ENCODE measurements around the gene MAP4K5.

MAP4K5 gene

DNA sequence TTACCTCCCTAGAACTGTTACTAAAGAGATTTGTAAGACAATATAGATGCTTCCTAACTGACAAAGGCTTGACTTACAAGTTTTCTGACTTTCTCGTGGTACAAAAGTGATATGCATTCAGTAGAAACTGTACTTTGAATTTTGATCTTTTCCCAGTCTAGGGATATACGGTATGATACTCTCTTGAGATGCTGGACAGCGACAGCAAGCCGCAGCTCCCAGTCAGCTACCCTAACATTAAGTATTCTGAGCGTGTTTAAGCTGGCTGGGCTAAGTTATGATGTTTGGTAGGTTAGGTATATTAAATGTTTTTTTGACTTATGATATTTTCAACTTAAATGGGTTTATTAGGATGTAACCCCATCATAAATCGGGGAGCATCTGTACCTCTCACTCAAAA is 80.5 kb downstream of the MAP4K5 start:
- TF ChIP-seq, protein P1, sequence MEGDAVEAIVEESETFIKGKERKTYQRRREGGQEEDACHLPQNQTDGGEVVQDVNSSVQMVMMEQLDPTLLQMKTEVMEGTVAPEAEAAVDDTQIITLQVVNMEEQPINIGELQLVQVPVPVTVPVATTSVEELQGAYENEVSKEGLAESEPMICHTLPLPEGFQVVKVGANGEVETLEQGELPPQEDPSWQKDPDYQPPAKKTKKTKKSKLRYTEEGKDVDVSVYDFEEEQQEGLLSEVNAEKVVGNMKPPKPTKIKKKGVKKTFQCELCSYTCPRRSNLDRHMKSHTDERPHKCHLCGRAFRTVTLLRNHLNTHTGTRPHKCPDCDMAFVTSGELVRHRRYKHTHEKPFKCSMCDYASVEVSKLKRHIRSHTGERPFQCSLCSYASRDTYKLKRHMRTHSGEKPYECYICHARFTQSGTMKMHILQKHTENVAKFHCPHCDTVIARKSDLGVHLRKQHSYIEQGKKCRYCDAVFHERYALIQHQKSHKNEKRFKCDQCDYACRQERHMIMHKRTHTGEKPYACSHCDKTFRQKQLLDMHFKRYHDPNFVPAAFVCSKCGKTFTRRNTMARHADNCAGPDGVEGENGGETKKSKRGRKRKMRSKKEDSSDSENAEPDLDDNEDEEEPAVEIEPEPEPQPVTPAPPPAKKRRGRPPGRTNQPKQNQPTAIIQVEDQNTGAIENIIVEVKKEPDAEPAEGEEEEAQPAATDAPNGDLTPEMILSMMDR (IDR thresholded peaks at IDR 0.05; ENCODE audit: control extremely low read depth, extremely low read depth, low read depth, missing control alignments): no peak
- POLR2A ChIA-PET: no interaction called here
- DNase-seq (ENCODE audit: extremely low spot score): no peak
- CTCF ChIA-PET: interaction anchor here (0.8 to 1.9 kb wide), 2 partner anchors 8 to 9 kb away, joined by 3 to 5 read pairs; no protein-coding TSS in a partner anchor

DNA sequence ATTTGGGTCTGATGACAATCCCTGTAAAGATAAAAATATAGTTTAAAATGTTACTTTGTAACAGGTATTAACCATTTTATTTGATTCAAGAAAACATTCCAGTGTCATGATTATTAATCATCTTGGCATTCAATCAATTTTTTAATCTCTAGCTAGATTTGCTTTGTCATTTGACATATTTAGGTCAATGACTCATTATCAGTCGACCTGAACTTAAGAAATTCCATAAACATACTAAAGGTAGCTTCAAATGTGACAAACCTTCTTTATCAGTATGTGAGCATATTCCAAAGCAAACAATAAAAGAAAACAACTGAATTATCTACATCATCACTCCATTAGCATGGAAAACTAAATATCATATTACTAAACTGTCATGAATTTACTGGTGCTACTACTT is 84.9 kb downstream of the MAP4K5 start:
- POLR2A ChIA-PET: no interaction called here
- TF ChIP-seq, protein P1 (IDR thresholded peaks at IDR 0.05; ENCODE audit: control extremely low read depth, extremely low read depth, low read depth, missing control alignments): no peak
- no peak for DNase-seq (ENCODE audit: extremely low spot score)
- CTCF ChIA-PET: interaction anchor here (0.7 to 1.7 kb wide), 3 partner anchors 9 to 85 kb away, joined by 3 to 4 read pairs (median 3); partner anchors contain the start of gene MAP4K5

DNA sequence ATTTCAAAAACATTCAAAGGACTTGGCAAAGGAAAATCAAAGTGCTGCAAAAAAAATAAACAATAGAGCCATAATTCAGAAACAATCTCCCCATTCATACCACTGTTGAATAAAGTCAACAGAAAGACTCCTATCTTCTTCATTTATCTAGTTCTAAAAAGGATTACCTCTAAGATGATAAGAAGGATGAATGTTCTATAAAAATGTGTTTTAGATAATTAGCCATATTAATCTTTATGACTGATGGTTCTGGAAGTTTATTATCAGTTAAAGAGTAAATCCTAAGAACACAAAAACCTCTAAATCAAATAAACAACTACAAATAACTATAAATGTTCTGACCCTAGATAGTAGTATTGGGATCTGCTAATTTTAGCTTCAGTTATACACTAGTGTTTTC is 97.8 kb downstream of the MAP4K5 start:
- ChIA-PET POLR2A (no interaction called here), CTCF (no interaction called here)
- TF ChIP-seq, protein P1 (IDR thresholded peaks at IDR 0.05; ENCODE audit: control extremely low read depth, extremely low read depth, low read depth, missing control alignments): no peak
- no peak for DNase-seq (ENCODE audit: extremely low spot score)

DNA sequence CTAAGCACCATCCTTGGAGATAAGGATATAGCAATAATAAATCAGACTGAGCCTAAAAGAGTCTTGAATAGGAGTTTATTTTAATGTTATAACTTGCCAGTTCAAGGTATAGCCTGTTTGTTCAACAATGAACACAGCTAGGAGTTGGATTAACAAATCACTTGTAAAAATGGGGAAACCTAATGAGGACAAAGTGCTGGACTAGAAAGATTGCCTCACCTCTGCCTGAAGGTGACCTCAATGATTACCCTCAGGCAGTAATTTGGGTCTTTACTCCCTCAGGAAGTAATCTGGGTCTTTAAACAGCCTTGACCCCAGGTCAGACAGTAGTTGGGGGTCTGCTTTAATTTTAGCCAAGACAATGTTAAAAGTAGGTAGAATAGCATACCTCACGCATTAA is 100.2 kb downstream of the MAP4K5 start:
- TF ChIP-seq, protein P1 (IDR thresholded peaks at IDR 0.05; ENCODE audit: control extremely low read depth, extremely low read depth, low read depth, missing control alignments): no peak
- DNase-seq (ENCODE audit: extremely low spot score): no peak
- POLR2A ChIA-PET: no interaction called here
- CTCF ChIA-PET: interaction anchor here (0.9 kb wide), 1 partner anchor 18 kb away, joined by 3 read pairs; no protein-coding TSS in a partner anchor

DNA sequence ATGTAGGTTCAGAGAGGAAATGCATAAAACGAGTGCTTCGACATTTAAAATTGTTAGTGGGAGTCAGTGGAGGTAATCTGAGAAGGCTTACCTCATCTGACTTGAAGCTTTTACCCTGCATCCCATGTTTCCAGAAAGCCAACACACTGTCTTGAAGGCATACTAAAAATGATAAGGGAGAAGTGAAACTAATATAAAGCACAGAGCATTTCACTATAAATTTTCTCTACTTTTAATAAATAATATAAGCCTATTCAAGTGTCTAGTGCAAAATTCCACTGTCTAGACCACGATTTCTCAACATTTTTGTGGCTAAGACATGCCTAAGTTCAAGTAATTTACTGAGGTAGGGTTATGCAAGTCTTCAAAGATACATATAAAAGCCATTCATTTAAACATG is 106.6 kb downstream of the MAP4K5 start:
- ChIA-PET POLR2A (no interaction called here), CTCF (interaction anchor here (1.7 kb wide), 1 partner anchor 36 kb away, joined by 4 read pairs; no protein-coding TSS in a partner anchor)
- TF ChIP-seq, protein P1 (IDR thresholded peaks at IDR 0.05; ENCODE audit: control extremely low read depth, extremely low read depth, low read depth, missing control alignments): no peak
- no peak for DNase-seq (ENCODE audit: extremely low spot score)

DNA sequence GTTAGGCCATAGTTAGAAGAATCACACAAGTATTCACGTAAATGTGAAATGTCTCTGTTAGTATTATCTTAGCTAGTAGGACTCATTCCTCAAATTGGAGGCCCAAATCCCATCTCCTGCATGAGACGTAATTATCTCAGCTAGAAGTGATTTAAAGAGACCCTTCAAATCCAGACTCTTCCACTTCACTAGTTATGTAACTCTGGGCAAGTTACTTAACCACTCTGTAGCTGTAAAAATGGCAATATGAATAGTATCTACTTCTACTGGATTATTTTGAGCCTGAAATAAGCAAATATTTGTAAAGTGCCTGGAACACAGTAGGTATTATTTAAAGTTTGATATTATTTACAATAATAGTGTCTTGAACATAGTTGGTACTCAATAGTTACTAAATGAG is 107.3 kb downstream of the MAP4K5 start:
- no peak for DNase-seq (ENCODE audit: extremely low spot score)
- TF ChIP-seq, protein P1 (IDR thresholded peaks at IDR 0.05; ENCODE audit: control extremely low read depth, extremely low read depth, low read depth, missing control alignments): no peak
- ChIA-PET CTCF (interaction anchor here (0.7 to 1.8 kb wide), 7 partner anchors 8 to 107 kb away, joined by 3 to 4 read pairs (median 4); no protein-coding TSS in a partner anchor), POLR2A (no interaction called here)

All from GM10248 (cell line).